Mesenchymal stem cell (in vitro differentiated cells and primary cell): ENCODE results near the gene ALK.
"Not testable (repeated sequence)": the region's sequence is repeated elsewhere in the genome, so short reads cannot be mapped to it uniquely, and the experiment has no call there.

Source experiments
- DNase-seq: peaks from one replicate; pipeline ENCODE4 v3.0.0-alpha.2; 2013
- H2AFZ ChIP-seq: one replicate; pipeline ENCODE4 v1.6.1; 2013; ENCODE audit warnings: low read depth, mild to moderate bottlenecking, control low read depth, inconsistent platforms, low read length, moderate library complexity
- H2AK5ac ChIP-seq: 2 replicates; pipeline ENCODE4 v1.6.1; 2013; ENCODE audit warnings: low read length, moderate library complexity, mild to moderate bottlenecking, inconsistent platforms; ENCODE audit not compliant: severe bottlenecking
- H2BK120ac ChIP-seq: one replicate; pipeline ENCODE4 v1.6.1; 2013; ENCODE audit warnings: low read depth, mild to moderate bottlenecking, inconsistent platforms, low read length, moderate library complexity
- H2BK12ac ChIP-seq, 2 experiments: one replicate each; pipeline ENCODE4 v1.6.1; 2013; ENCODE audit warnings: inconsistent platforms in 2 of 2, low read length in 2 of 2, mild to moderate bottlenecking in 2 of 2, moderate library complexity in 2 of 2, control low read depth in 1 of 2
- H2BK15ac ChIP-seq: one replicate; pipeline ENCODE4 v1.6.1; 2013; ENCODE audit warnings: mild to moderate bottlenecking, low read depth, inconsistent platforms; ENCODE audit not compliant: poor library complexity, severe bottlenecking
- H2BK5ac ChIP-seq: 2 replicates; pipeline ENCODE4 v1.6.1; 2013; ENCODE audit warnings: low read depth, mild to moderate bottlenecking, low read length, control low read depth, inconsistent platforms; ENCODE audit not compliant: poor library complexity, severe bottlenecking
- H3K14ac ChIP-seq, 2 experiments: one replicate each; pipeline ENCODE4 v1.6.1; 2013; ENCODE audit warnings: inconsistent platforms in 2 of 2, low read length in 2 of 2, control low read depth in 1 of 2, mild to moderate bottlenecking in 1 of 2, moderate library complexity in 1 of 2
- H3K18ac ChIP-seq, 2 experiments: one replicate each; pipeline ENCODE4 v1.6.1; 2013; ENCODE audit warnings: inconsistent platforms in 2 of 2, low read length in 2 of 2, control low read depth in 1 of 2, low read depth in 1 of 2, mild to moderate bottlenecking in 1 of 2
- H3K23ac ChIP-seq, 2 experiments: one replicate each; pipeline ENCODE4 v1.6.1; 2013; ENCODE audit warnings: inconsistent platforms in 2 of 2, low read length in 2 of 2, mild to moderate bottlenecking in 2 of 2, moderate library complexity in 2 of 2, control low read depth in 1 of 2
- H3K27ac ChIP-seq: 2 replicates; pipeline ENCODE4 v1.5.1; 2013; ENCODE audit warnings: mild to moderate bottlenecking, moderate library complexity, low read length, control low read depth, inconsistent platforms; ENCODE audit not compliant: poor library complexity, severe bottlenecking
- H3K27me3 ChIP-seq, 2 experiments: 2 replicates each; pipeline versions ENCODE4 v1.6.1 to v1.7.0; 2013; ENCODE audit warnings: low read length in 2 of 2, mild to moderate bottlenecking in 2 of 2, moderate library complexity in 2 of 2, control low read depth in 1 of 2, inconsistent platforms in 1 of 2; ENCODE audit not compliant: control insufficient read depth in 1 of 2, insufficient read depth in 1 of 2
- H3K36me3 ChIP-seq, 2 experiments: 2 replicates each; pipeline versions ENCODE4 v1.6.1 to v1.7.0; 2013; ENCODE audit warnings: low read length in 2 of 2, control low read depth in 1 of 2, inconsistent platforms in 1 of 2, low read depth in 1 of 2, mild to moderate bottlenecking in 1 of 2; ENCODE audit not compliant: insufficient read depth in 2 of 2, control insufficient read depth in 1 of 2
- H3K4ac ChIP-seq, 2 experiments: one replicate each; pipeline ENCODE4 v1.6.1; 2013; ENCODE audit warnings: inconsistent platforms in 2 of 2, low read length in 2 of 2, mild to moderate bottlenecking in 2 of 2, moderate library complexity in 2 of 2, control low read depth in 1 of 2, low read depth in 1 of 2
- H3K4me1 ChIP-seq: 2 replicates; pipeline ENCODE4 v1.6.1; 2013; ENCODE audit warnings: low read depth, low read length, control low read depth; ENCODE audit not compliant: control insufficient read depth, insufficient read depth
- H3K4me2 ChIP-seq: 2 replicates; pipeline ENCODE4 v1.6.1; 2013; ENCODE audit warnings: low read length, mild to moderate bottlenecking, inconsistent platforms; ENCODE audit not compliant: poor library complexity, severe bottlenecking
- H3K4me3 ChIP-seq, 2 experiments: 2 replicates each; pipeline versions ENCODE4 v1.5.1 to v1.7.0; 2013; ENCODE audit warnings: low read length in 2 of 2, mild to moderate bottlenecking in 2 of 2, control low read depth in 1 of 2, low read depth in 1 of 2; ENCODE audit not compliant: insufficient read depth in 1 of 2
- H3K79me1 ChIP-seq: replicated peaks from 2 replicates; pipeline ENCODE4 v1.6.1; 2013; ENCODE audit warnings: mild to moderate bottlenecking, control low read depth, low read length, inconsistent platforms; ENCODE audit not compliant: poor library complexity, severe bottlenecking
- H3K9ac ChIP-seq: 2 replicates; pipeline ENCODE4 v1.7.0; 2013; ENCODE audit warnings: mild to moderate bottlenecking, low read length, moderate library complexity
- H3K9me3 ChIP-seq: 2 replicates; pipeline ENCODE4 v1.7.0; 2013; ENCODE audit warnings: mild to moderate bottlenecking, low read length; ENCODE audit not compliant: control insufficient read depth
- H4K8ac ChIP-seq: one replicate; pipeline ENCODE4 v1.6.1; 2013; ENCODE audit warnings: inconsistent platforms, mild to moderate bottlenecking, low read length, moderate library complexity
- H4K91ac ChIP-seq: one replicate; pipeline ENCODE4 v1.6.1; 2013; ENCODE audit warnings: mild to moderate bottlenecking, low read length, inconsistent platforms
- WGBS: methylation state at CpG from one replicate; pipeline ENCODE4 v1.1.7; 2013; ENCODE audit warnings: mixed read lengths; 5-methylcytosine and 5-hydroxymethylcytosine counted together

The ALK gene

DNA sequence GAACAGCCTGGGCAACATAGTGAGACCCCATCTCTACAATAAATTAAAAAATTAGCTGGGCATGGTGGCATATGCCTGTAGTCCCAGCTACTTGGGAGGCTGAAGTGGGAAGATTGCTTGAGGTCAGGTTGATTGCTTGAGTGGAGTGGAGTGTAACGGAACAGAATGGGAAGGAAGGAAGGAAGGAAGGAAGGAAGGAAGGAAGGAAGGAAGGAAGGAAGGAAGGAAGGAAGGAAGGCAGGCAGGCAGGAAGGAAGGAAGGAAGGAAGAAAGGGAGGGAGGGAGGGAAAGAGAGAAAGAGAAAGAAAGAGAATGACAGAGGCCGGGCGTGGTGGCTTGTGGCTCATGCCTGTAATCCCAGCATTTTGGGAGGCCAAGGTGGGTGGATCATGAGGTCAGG is 170.9 kb downstream of the ALK start:
- not testable (repeated sequence) for H3K18ac ChIP-seq, H3K79me1 ChIP-seq, H3K4me2 ChIP-seq, H2AK5ac ChIP-seq, H3K27ac ChIP-seq, H3K9me3 ChIP-seq, H3K9ac ChIP-seq, H2AFZ ChIP-seq, H4K91ac ChIP-seq, H3K4me1 ChIP-seq, H4K8ac ChIP-seq, H2BK12ac ChIP-seq, H3K23ac ChIP-seq, H3K4me3 ChIP-seq, H2BK15ac ChIP-seq, H2BK5ac ChIP-seq, H3K14ac ChIP-seq, H3K4ac ChIP-seq, H2BK120ac ChIP-seq, H3K27me3 ChIP-seq, DNase-seq, H3K36me3 ChIP-seq
- 92% methylated on average over 3 of the region's 3 CpGs for WGBS

DNA sequence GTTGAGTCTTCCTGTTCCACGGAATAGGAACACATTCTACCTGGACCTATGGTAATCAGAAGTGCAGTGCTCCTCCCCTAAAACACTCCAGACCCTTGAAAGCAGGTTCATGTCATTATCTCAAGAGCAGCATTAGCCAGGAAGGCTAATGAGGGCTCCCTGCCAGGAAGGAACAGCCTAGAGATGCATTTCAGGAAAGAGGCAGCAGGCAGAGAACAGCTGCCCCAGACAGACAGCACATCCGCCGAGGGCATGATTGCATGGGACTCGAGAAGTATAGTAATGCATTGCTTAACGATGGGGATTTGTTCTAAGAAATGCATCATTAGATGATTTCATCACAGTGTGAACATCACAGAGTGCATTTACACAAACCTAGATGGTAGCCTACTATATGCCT is 171.5 kb downstream of the ALK start:
- Histone ChIP-seq H3K27ac (no peak overlapping the region), H2AK5ac (no peak overlapping the region), H3K18ac (no peak overlapping the region), H3K14ac (no peak overlapping the region), H3K9ac (no peak overlapping the region), H3K4ac (no peak overlapping the region), H3K4me2 (no peak overlapping the region), H3K4me3 (no peak overlapping the region), H3K23ac (no peak overlapping the region), H3K4me1 (no peaks in the 10 kb centered on the region), H2AFZ (no peak overlapping the region), H2BK12ac (no peak overlapping the region), H2BK15ac (no peak overlapping the region), H4K91ac (no peak overlapping the region), H2BK5ac (no peak overlapping the region), H3K9me3 (no peaks in the 10 kb centered on the region), H4K8ac (no peak overlapping the region), H3K27me3 (no peaks in the 10 kb centered on the region), H3K79me1 (no peaks in the 10 kb centered on the region), H2BK120ac (no peak overlapping the region), H3K36me3 (no peaks in the 10 kb centered on the region)
- no peak for DNase-seq
- WGBS = 33% methylated on average over 1 of the region's 5 CpGs

DNA sequence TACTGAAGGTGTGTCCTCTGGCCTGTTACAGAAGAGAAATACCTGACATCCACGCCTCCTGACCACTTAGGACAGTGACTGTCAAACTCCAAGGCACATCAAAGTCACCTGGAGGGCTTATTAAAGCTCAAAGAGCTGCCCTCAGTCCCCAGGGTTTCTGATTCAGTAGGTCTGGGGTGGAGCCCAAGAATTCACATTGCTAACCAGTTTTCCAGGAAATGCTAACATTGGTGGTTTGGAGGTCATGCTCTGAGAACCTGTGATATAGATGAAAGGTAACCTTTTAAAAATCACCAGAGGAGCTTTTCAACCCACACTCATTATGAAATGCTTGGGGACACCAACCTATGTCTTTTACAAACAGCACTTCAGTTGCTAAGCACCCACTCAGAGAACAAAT is 172.3 kb downstream of the ALK start:
- H2BK5ac ChIP-seq = no peak overlapping the region
- no peak overlapping the region for H3K14ac ChIP-seq
- no peak overlapping the region for H2BK120ac ChIP-seq
- no peak overlapping the region for H4K8ac ChIP-seq
- H3K27ac ChIP-seq = no peak overlapping the region
- no peak overlapping the region for H3K4ac ChIP-seq
- no peak overlapping the region for H4K91ac ChIP-seq
- H2BK15ac ChIP-seq = no peak overlapping the region
- no peaks in the 10 kb centered on the region for H3K4me1 ChIP-seq
- no peaks in the 10 kb centered on the region for H3K79me1 ChIP-seq
- no peak overlapping the region for H3K4me3 ChIP-seq
- DNase-seq = no peak
- no peaks in the 10 kb centered on the region for H3K36me3 ChIP-seq
- no peaks in the 10 kb centered on the region for H3K27me3 ChIP-seq
- H3K23ac ChIP-seq = no peak overlapping the region
- H2BK12ac ChIP-seq = no peak overlapping the region
- H3K9me3 ChIP-seq = no peaks in the 10 kb centered on the region
- no peak overlapping the region for H2AFZ ChIP-seq
- H3K4me2 ChIP-seq = no peak overlapping the region
- WGBS = 74% methylated on average over 1 of the region's 1 CpG
- no peak overlapping the region for H2AK5ac ChIP-seq
- H3K9ac ChIP-seq = no peak overlapping the region
- no peak overlapping the region for H3K18ac ChIP-seq

DNA sequence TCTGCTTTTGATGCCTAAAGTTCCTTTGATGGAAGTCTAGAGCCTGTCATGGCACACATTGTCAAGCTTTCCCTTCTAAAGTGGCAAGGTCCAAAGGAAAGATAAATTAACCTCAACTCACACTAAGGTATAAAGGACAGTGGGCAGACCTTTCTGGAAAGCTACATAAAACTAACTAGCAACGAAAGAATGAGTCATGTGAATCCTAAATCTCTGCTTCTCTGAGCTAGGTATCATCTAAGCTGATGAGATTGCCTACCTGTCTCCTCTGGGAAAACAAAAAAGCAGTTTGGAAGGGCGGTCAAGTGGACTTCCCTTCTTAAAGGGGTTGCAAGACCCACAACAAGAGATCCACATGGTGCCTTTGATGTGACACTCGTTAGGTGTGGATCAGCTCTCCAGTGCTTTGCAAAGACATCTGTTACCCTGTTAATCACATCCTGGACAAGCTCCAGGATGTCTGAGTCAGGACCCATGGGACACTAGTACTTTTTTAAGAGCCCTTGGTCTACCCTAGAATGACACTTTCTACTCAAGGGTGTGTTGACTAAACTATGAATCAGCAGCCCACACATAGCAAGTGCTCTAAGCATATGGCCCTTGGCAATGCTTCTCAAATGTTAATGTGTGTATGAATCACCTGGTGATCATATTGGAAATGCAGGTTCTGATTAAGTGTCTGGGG is 173.5 kb downstream of the ALK start:
- Histone ChIP-seq H2BK5ac (no peak overlapping the region), H2BK120ac (no peak overlapping the region), H3K9me3 (no peaks in the 10 kb centered on the region)

More for the DNA sequence above, 173.5 kb downstream of the ALK start:
- no peak overlapping the region for H4K91ac ChIP-seq
- H3K4me3 ChIP-seq = no peak overlapping the region
- no peaks in the 10 kb centered on the region for H3K27me3 ChIP-seq
- no peak overlapping the region for H2AK5ac ChIP-seq
- H3K18ac ChIP-seq = no peak overlapping the region
- no peak overlapping the region for H3K9ac ChIP-seq
- no peaks in the 10 kb centered on the region for H3K79me1 ChIP-seq
- no peak overlapping the region for H4K8ac ChIP-seq
- WGBS = 27% methylated on average over 3 of the region's 3 CpGs
- H3K36me3 ChIP-seq = no peaks in the 10 kb centered on the region
- no peak overlapping the region for H3K4ac ChIP-seq
- no peak overlapping the region for H2BK15ac ChIP-seq
- H3K14ac ChIP-seq = no peak overlapping the region
- peak; percentile 2 for DNase-seq
- no peak overlapping the region for H3K27ac ChIP-seq
- H3K4me2 ChIP-seq = no peak overlapping the region
- H3K4me1 ChIP-seq = no peaks in the 10 kb centered on the region
- no peak overlapping the region for H2BK12ac ChIP-seq
- H2AFZ ChIP-seq = no peak overlapping the region
- no peak overlapping the region for H3K23ac ChIP-seq
